A549 (cell line): ENCODE measurements around the gene FBXW5. TPM values are rescaled to one million over a fixed set of nuclear protein-coding genes. Genes with fewer than 3 reads are reported as not detected.

Source experiments
- ATAC-seq, 2 experiments: fragments of 200-7000 bp in 1 of 2; fragments of >200 bp in 1 of 2; cut with Nextera tagmentation in 1 of 2; cut with Tn5 transposase in 1 of 2; 3 replicates each; pipeline versions ENCODE4 v1.8.0 to v1.9.1; 2018 to 2020; ENCODE audit warnings: mild to moderate bottlenecking in 1 of 2, moderate library complexity in 1 of 2
- CTCF ChIA-PET: fragments of 300-600 bp; sonication (Branson Sonifier 250); formaldehyde crosslinking; extraction: SDS; loops from one replicate; lab custom pipeline; 2021; ENCODE audit warnings: antibody characterized with exemption, inconsistent platforms; lab: Yijun Ruan, JAX
- POLR2A ChIA-PET: fragments of 350-600 bp; formaldehyde crosslinking; extraction: SDS; loops from one replicate; lab custom pipeline; 2021; ENCODE audit warnings: antibody characterized with exemption, inconsistent platforms; lab: Yijun Ruan, JAX
- DNase-seq, 2 experiments: peaks; one replicate each; pipeline versions ENCODE4 v3.0.0 to v3.0.0-alpha.2; 2011 to 2016; ENCODE audit warnings: low read depth in 1 of 2, low spot score in 1 of 2
- FAIRE-seq: peaks from 2 replicates; lab custom pipeline; 2011; peaks lifted over from hg19 to GRCh38; lab: Jason Lieb, UNC
- H3K27ac ChIP-seq, 2 experiments: fragments of >200 bp; sonication (Bioruptor Twin); formaldehyde crosslinking; 3 replicates each; pipeline ENCODE4 v1.5.1; 2016 to 2017
- H3K4me1 ChIP-seq: fragments of >200 bp; sonication (Bioruptor Twin); formaldehyde crosslinking; 3 replicates; pipeline ENCODE4 v1.6.1; 2016
- H3K4me2 ChIP-seq: fragments of >200 bp; sonication (Bioruptor Twin); formaldehyde crosslinking; 3 replicates; pipeline ENCODE4 v1.6.1; 2016
- H3K4me3 ChIP-seq: fragments of >200 bp; sonication (Bioruptor Twin); formaldehyde crosslinking; 3 replicates; pipeline ENCODE4 v1.5.1; 2016
- H3K9me3 ChIP-seq: fragments of >200 bp; sonication (Bioruptor Twin); formaldehyde crosslinking; 3 replicates; pipeline ENCODE4 v1.6.1; 2016
- BHLHE40 ChIP-seq: IDR thresholded peaks from 2 replicates; pipeline ENCODE4 v1.6.1; 2012; ENCODE audit warnings: low read depth, low read length, inconsistent platforms
- CEBPB ChIP-seq, 2 experiments: fragments of >200 bp in 1 of 2; sonication (Bioruptor Twin) in 1 of 2; formaldehyde crosslinking in 1 of 2; IDR thresholded peaks; 2 replicates each; pipeline ENCODE4 v1.6.1; 2012 to 2016
- CHD2 ChIP-seq: fragments of 150-350 bp; IDR thresholded peaks from 2 replicates; pipeline ENCODE4 v1.6.1; 2014; ENCODE audit warnings: low read length; ENCODE audit not compliant: partially characterized antibody
- CHD4 ChIP-seq: fragments of 200-600 bp; sonication (generic); IDR thresholded peaks from 2 replicates; pipeline ENCODE4 v1.6.1; 2016; ENCODE audit warnings: antibody characterized with exemption, mild to moderate bottlenecking, borderline replicate concordance
- EP300 ChIP-seq, 2 experiments: fragments of >200 bp; sonication (Bioruptor Twin); formaldehyde crosslinking; IDR thresholded peaks; 2 replicates in 1 of 2; 3 replicates in 1 of 2; pipeline ENCODE4 v1.6.1; 2016 to 2017
- FOSB ChIP-seq: fragments of 250-450 bp; sonication (Bioruptor Pico); IDR thresholded peaks from 2 replicates; pipeline ENCODE4 v1.5.0; 2020; ENCODE audit warnings: mild to moderate bottlenecking, moderate library complexity
- FOSL2 ChIP-seq, 2 experiments: fragments of 450-650 bp in 1 of 2; fragments of >200 bp in 1 of 2; sonication (Bioruptor Twin) in 1 of 2; formaldehyde crosslinking; IDR thresholded peaks; 2 replicates each; pipeline versions ENCODE4 v1.5.0 to v1.6.1; 2016 to 2020; ENCODE audit warnings: mild to moderate bottlenecking in 1 of 2, moderate library complexity in 1 of 2
- GATA3 ChIP-seq: IDR thresholded peaks from 2 replicates; pipeline ENCODE4 v1.6.1; 2012; ENCODE audit warnings: borderline replicate concordance
- HDAC2 ChIP-seq: fragments of 200-600 bp; sonication (generic); IDR thresholded peaks from 2 replicates; pipeline ENCODE4 v1.6.1; 2016
- HEYL ChIP-seq: fragments of 250-450 bp; sonication (Bioruptor Pico); IDR thresholded peaks from 2 replicates; pipeline ENCODE4 v1.8.0; 2021; ENCODE audit warnings: mild to moderate bottlenecking, moderate library complexity
- HOXB13 ChIP-seq: fragments of 250-450 bp; sonication (Bioruptor Pico); IDR thresholded peaks from 2 replicates; pipeline ENCODE4 v1.5.0; 2020; ENCODE audit warnings: low read depth, mild to moderate bottlenecking, moderate library complexity
- JUNB ChIP-seq: fragments of >200 bp; sonication (Bioruptor Twin); formaldehyde crosslinking; IDR thresholded peaks from 2 replicates; pipeline ENCODE4 v1.6.1; 2016
- KDM1A ChIP-seq: fragments of 200-600 bp; sonication (generic); IDR thresholded peaks from 2 replicates; pipeline ENCODE4 v1.6.1; 2016; ENCODE audit warnings: low read depth, mild to moderate bottlenecking
- KDM5A ChIP-seq: fragments of 200-600 bp; sonication (generic); IDR thresholded peaks from 2 replicates; pipeline ENCODE4 v1.6.1; 2016; ENCODE audit warnings: antibody characterized with exemption, mild to moderate bottlenecking
- MAFK ChIP-seq: fragments of 450-650 bp; IDR thresholded peaks from 2 replicates; pipeline ENCODE4 v1.6.1; 2014; ENCODE audit not compliant: partially characterized antibody
- MAZ ChIP-seq: fragments of 150-350 bp; IDR thresholded peaks from 2 replicates; pipeline ENCODE4 v1.6.1; 2014; ENCODE audit warnings: antibody characterized with exemption, low read depth, low read length, borderline replicate concordance
- MYC ChIP-seq: IDR thresholded peaks from 2 replicates; pipeline ENCODE4 v1.6.1; 2012; ENCODE audit warnings: mild to moderate bottlenecking, inconsistent platforms, low read length, improper control_type of control experiment, borderline replicate concordance
- NPAS2 ChIP-seq: fragments of 250-450 bp; sonication (Bioruptor Pico); IDR thresholded peaks from 2 replicates; pipeline ENCODE4 v1.8.0; 2022; ENCODE audit warnings: mild to moderate bottlenecking, moderate library complexity, borderline replicate concordance
- PHF8 ChIP-seq: fragments of 200-600 bp; sonication (generic); IDR thresholded peaks from 2 replicates; pipeline ENCODE4 v1.6.1; 2016; ENCODE audit warnings: low read depth, mild to moderate bottlenecking, antibody characterized with exemption, moderate library complexity, borderline replicate concordance
- POLR2A ChIP-seq: IDR thresholded peaks from 2 replicates; pipeline ENCODE4 v1.6.1; 2012; ENCODE audit warnings: mild to moderate bottlenecking, low read length
- POLR2AphosphoS2 ChIP-seq: conservative IDR thresholded peaks from 2 replicates; pipeline ENCODE4 v1.6.1; 2012; ENCODE audit warnings: low read length, improper control_type of control experiment, inconsistent platforms
- RAD21 ChIP-seq, 2 experiments: fragments of >200 bp in 1 of 2; sonication (Bioruptor Twin) in 1 of 2; formaldehyde crosslinking in 1 of 2; IDR thresholded peaks in 1 of 2; conservative IDR thresholded peaks in 1 of 2; 2 replicates in 1 of 2; 3 replicates in 1 of 2; pipeline ENCODE4 v1.6.1; 2012 to 2018; ENCODE audit warnings: inconsistent platforms in 1 of 2
- RARB ChIP-seq: fragments of 250-450 bp; sonication (Bioruptor Pico); IDR thresholded peaks from 2 replicates; pipeline ENCODE4 v1.8.0; 2021; ENCODE audit warnings: mild to moderate bottlenecking, moderate library complexity
- RCOR1 ChIP-seq: fragments of 150-350 bp; IDR thresholded peaks from 2 replicates; pipeline ENCODE4 v1.6.1; 2014; ENCODE audit warnings: antibody characterized with exemption, low read length, low read depth
- SREBF2 ChIP-seq: fragments of 450-650 bp; IDR thresholded peaks from 2 replicates; pipeline ENCODE4 v1.6.1; 2014; ENCODE audit warnings: mild to moderate bottlenecking, moderate library complexity
- TFCP2L1 ChIP-seq: fragments of 250-450 bp; sonication (Bioruptor Pico); IDR thresholded peaks from 2 replicates; pipeline ENCODE4 v1.5.0; 2021; ENCODE audit warnings: mild to moderate bottlenecking
- ZC3H11A ChIP-seq: fragments of 450-650 bp; IDR thresholded peaks from 2 replicates; pipeline ENCODE4 v1.6.1; 2014; ENCODE audit warnings: antibody characterized with exemption, mild to moderate bottlenecking
- WGBS: methylation state at CpG from one replicate; pipeline ENCODE4 v1.1.6; 2017; ENCODE audit errors: missing lambda C conversion rate; 5-methylcytosine and 5-hydroxymethylcytosine counted together
- polyA plus RNA-seq, 4 experiments: library from polyadenylated mRNA; depleted of rRNA in 3 of 4; stranded (reverse); fragments of >200 nt; fragmentation: RNase III in 1 of 4; extraction: RNeasy Plus Mini Kit Qiagen cat#74134 plus additional on column Dnase treatment in 1 of 4; gene quantifications; 2 replicates in 3 of 4; 3 replicates in 1 of 4; pipeline ENCODE4 v1.2.3, GENCODE V29; 2011 to 2017
- TF ChIP-seq, protein P1 (sequence below): fragments of 150-350 bp; IDR thresholded peaks from 2 replicates; pipeline ENCODE4 v1.6.1; 2014; ENCODE audit warnings: low read depth, mild to moderate bottlenecking, low read length
- TF ChIP-seq, protein P2 (sequence below): IDR thresholded peaks from 2 replicates; pipeline ENCODE4 v1.6.1; 2012

Gene FBXW5
- polyA plus RNA-seq, 2 of the 4 experiments (the other 2 are of a cell fraction) = 37.5 to 59.5 TPM

DNA sequence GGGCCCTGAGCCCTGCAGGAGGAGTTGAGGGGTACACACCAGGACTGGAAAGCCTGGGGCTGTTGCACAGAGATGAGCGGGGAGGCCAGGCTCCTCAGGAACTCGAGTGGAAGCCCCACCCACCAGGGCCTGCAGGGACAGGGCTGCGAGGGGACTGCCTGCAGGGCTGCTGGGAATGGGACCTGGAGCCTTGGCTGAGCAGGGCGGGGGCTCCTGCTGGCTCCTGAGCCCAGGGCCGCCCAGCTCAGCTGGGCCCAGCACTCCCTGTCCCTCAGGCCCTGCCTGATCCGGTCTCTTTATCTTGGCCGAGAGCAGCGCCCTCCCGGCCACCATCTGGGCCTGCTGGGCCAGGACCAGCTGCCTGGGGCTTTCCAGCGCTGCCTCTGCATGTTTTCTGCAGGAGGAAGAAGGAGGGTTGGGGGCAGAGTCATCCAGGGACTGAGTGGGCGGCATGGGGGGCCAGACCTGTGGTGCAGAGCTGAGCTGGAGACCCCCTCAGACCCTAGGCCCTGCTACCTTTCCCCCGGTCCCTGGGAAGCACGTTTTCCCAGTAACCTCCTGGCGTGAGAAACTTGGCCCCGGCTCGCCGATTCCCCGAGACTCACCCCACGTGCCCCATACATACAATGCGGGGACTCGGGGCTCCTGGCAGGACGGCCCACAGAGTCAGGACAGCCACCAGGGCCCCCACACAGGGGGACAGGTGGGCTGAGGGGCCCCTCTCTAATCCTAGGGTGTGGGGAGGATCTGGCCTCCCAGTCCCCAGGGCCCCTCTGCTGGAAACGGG lies 16.9 kb upstream of the FBXW5 start:
- FAIRE-seq (no peak), DNase-seq (no peak), ATAC-seq (no peak)
- no peak for TF ChIP-seq ZC3H11A
- no peak for TF ChIP-seq HDAC2
- no peak for TF ChIP-seq GATA3
- no peak for TF ChIP-seq HOXB13 (CRISPR knock-in tag)
- TF ChIP-seq KDM1A = no peak
- TF ChIP-seq JUNB = no peak
- no peak for TF ChIP-seq RCOR1
- TF ChIP-seq PHF8 = no peak
- TF ChIP-seq RAD21 (conservative IDR thresholded peaks at IDR 0.05 in 1 of 2, IDR thresholded peaks at IDR 0.05 in 1 of 2) = no peak
- no peak for TF ChIP-seq CHD2
- no peak for TF ChIP-seq FOSB (CRISPR knock-in tag)
- TF ChIP-seq POLR2AphosphoS2 = no peak
- TF ChIP-seq TFCP2L1 (CRISPR knock-in tag) = no peak
- no peak for TF ChIP-seq MYC
- no peak for TF ChIP-seq HEYL (CRISPR knock-in tag)
- Histone ChIP-seq H3K4me2 (no peak overlapping the region), H3K4me3 (no peak overlapping the region), H3K4me1 (peaks cover 12% of the 10 kb centered on the region; the same call in 2 of the 3 replicates), H3K27ac (no peak overlapping the region), H3K9me3 (no peaks in the 10 kb centered on the region)
- WGBS = 81% methylated on average over 18 of the region's 23 CpGs
- ChIA-PET POLR2A (no interaction called here), CTCF (interaction anchor here (1.0 to 2.0 kb wide), 6 partner anchors 10 to 169 kb away, joined by 3 to 11 read pairs (median 4); partner anchors contain the start of genes C8G and FBXW5)

DNA sequence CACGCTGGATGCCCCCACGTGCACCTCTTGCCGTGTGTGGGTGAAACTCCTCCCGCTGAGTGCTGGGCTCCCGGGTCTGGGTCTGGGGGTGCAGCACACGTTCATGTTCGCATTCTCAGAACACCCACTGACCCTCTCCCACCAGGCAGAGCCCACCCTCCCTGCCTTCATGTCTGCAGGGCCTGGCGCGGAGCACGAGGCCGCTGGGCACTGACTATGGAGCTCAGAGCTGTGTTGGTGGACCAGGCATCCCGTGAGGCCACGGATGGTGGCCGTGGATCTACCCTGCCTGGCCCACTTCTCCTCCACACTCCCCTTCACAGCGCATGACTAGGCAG lies 16.4 kb upstream of the FBXW5 start:
- no peaks in the 10 kb centered on the region for H3K9me3 ChIP-seq
- DNase-seq (no peak), ATAC-seq (no peak), FAIRE-seq (no peak)
- no peak overlapping the region for H3K4me3 ChIP-seq
- H3K27ac ChIP-seq = no peak overlapping the region
- no peak for TF ChIP-seq BHLHE40
- TF ChIP-seq, protein P1, sequence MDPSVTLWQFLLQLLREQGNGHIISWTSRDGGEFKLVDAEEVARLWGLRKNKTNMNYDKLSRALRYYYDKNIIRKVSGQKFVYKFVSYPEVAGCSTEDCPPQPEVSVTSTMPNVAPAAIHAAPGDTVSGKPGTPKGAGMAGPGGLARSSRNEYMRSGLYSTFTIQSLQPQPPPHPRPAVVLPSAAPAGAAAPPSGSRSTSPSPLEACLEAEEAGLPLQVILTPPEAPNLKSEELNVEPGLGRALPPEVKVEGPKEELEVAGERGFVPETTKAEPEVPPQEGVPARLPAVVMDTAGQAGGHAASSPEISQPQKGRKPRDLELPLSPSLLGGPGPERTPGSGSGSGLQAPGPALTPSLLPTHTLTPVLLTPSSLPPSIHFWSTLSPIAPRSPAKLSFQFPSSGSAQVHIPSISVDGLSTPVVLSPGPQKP = no peak
- no peak for TF ChIP-seq MAZ
- TF ChIP-seq CEBPB (IDR thresholded peaks at IDR 0.05) = no peak
- no peak for TF ChIP-seq KDM5A
- peaks cover 12% of the 10 kb centered on the region; the same call in 2 of the 3 replicates for H3K4me1 ChIP-seq
- POLR2A ChIA-PET = no interaction called here
- no peak overlapping the region for H3K4me2 ChIP-seq
- CTCF ChIA-PET = interaction anchor here (1.0 to 2.0 kb wide), 5 partner anchors 10 to 169 kb away, joined by 3 to 8 read pairs (median 4); partner anchors contain the start of gene FBXW5
- 89% methylated on average over 11 of the region's 15 CpGs for WGBS

DNA sequence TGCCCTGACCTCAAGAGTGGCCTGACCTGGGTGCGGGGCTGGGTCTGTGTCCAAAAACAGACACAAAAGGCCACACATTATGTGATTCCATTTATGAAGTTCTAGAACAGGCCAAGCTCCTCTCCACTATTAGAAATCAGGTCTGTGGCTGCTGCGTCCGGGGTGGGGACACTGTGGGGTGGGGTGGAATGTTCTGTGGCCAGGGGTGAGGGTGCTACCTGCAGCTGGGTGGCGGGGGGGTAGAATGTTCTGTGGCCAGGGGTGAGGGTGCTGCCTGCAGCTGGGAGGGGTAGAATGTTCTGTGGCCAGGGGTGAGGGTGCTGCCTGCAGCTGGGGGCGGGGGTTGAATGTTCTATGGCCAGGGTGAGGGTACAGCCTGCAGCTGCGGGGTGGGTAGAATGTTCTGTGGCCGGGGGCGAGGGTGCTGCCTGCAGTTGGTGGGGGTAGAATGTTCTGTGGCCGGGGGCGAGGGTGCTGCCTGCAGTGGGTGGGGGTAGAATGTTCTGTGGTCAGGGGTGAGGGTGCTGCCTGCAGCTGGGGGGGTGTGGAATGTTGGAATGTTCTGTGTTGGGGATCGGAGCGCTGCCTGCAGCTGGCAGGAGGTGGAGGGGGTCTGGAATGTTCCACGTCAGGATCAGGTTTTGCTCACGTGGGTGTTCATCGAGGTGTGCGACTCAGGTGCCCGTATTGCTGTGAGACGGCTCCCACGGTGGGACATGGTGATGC lies 15.8 kb upstream of the FBXW5 start:
- 88% methylated on average over 8 of the region's 19 CpGs for WGBS
- H3K4me1 ChIP-seq = peaks cover 12% of the 10 kb centered on the region; the same call in 2 of the 3 replicates
- H3K4me3 ChIP-seq = no peak overlapping the region
- TF ChIP-seq MAFK = no peak
- TF ChIP-seq EP300 (IDR thresholded peaks at IDR 0.05) = no peak
- no peak for TF ChIP-seq NPAS2
- TF ChIP-seq CHD4 = no peak
- no peak for TF ChIP-seq KDM5A
- TF ChIP-seq, protein P2, sequence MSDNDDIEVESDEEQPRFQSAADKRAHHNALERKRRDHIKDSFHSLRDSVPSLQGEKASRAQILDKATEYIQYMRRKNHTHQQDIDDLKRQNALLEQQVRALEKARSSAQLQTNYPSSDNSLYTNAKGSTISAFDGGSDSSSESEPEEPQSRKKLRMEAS = no peak
- TF ChIP-seq SREBF2 = no peak
- TF ChIP-seq POLR2AphosphoS2 = no peak
- no peak for TF ChIP-seq POLR2A
- no peak for TF ChIP-seq RCOR1
- no peak for TF ChIP-seq FOSL2 (IDR thresholded peaks at IDR 0.05)
- TF ChIP-seq FOSL2 (CRISPR knock-in tag; IDR thresholded peaks at IDR 0.05) = no peak
- no peak for TF ChIP-seq MYC
- TF ChIP-seq RARB (CRISPR knock-in tag) = no peak
- FAIRE-seq (no peak), DNase-seq (no peak), ATAC-seq (no peak)
- no peak overlapping the region for H3K27ac ChIP-seq
- H3K9me3 ChIP-seq = no peaks in the 10 kb centered on the region
- CTCF ChIA-PET = interaction anchor here (1.0 to 2.0 kb wide), 7 partner anchors 11 to 168 kb away, joined by 3 to 10 read pairs (median 4); partner anchors contain the start of gene FBXW5
- no peak overlapping the region for H3K4me2 ChIP-seq
- POLR2A ChIA-PET = no interaction called here
